ENCODE measurements around the gene VPS4B. TPM values are rescaled to one million over a fixed set of nuclear protein-coding genes. Genes with fewer than 3 reads are reported as not detected.

VPS4B gene
- total and polyA plus RNA-seq, 2 donors: 25.5 to 40.5 TPM

GRCh38 chr18:63395503-63395902 is 26.8 kb downstream of the VPS4B start:
- H3K27ac ChIP-seq (ENCODE audit: low read depth in 1 of 2, low read length in 1 of 2): no peak overlapping the region
- 100% methylated on average over 1 of the region's 1 CpG for WGBS

GRCh38 chr18:63394954-63395353 is 27.3 kb downstream of the VPS4B start:
- DNase-seq (ENCODE audit: low read depth in 6 of 9, low spot score in 9 of 9): no peak
- WGBS: 97% methylated on average over 3 of the region's 3 CpGs
- H3K27me3 ChIP-seq (ENCODE audit: control insufficient read depth in 2 of 2, insufficient read depth in 1 of 2, low read length in 1 of 2): no peaks in the 10 kb centered on the region
- no peaks in the 10 kb centered on the region for H3K4me1 ChIP-seq (ENCODE audit: control insufficient read depth in 2 of 2, insufficient read depth in 2 of 2, low read length in 2 of 2)
- H3K4me3 ChIP-seq (ENCODE audit: low read length in 2 of 2): no peak overlapping the region
- H3K36me3 ChIP-seq (ENCODE audit: control insufficient read depth in 2 of 2, insufficient read depth in 2 of 2, low read length in 1 of 2): peaks cover 21 to 64% of the 10 kb centered on the region in 2 donors
- no peaks in the 10 kb centered on the region for H3K9me3 ChIP-seq (ENCODE audit: control insufficient read depth in 2 of 2, insufficient read depth in 1 of 2, low read length in 1 of 2)
- H3K27ac ChIP-seq (ENCODE audit: low read depth in 1 of 2, low read length in 1 of 2): no peak overlapping the region

More at GRCh38 chr18:63395503-63395902, 26.8 kb downstream of the VPS4B start:
- Histone ChIP-seq H3K27me3 (ENCODE audit: control insufficient read depth in 2 of 2, insufficient read depth in 1 of 2, low read length in 1 of 2) (no peaks in the 10 kb centered on the region), H3K36me3 (ENCODE audit: control insufficient read depth in 2 of 2, insufficient read depth in 2 of 2, low read length in 1 of 2) (peaks cover 18 to 64% of the 10 kb centered on the region in 2 donors), H3K9me3 (ENCODE audit: control insufficient read depth in 2 of 2, insufficient read depth in 1 of 2, low read length in 1 of 2) (no peaks in the 10 kb centered on the region), H3K4me3 (ENCODE audit: low read length in 2 of 2) (no peak overlapping the region), H3K4me1 (ENCODE audit: control insufficient read depth in 2 of 2, insufficient read depth in 2 of 2, low read length in 2 of 2) (no peaks in the 10 kb centered on the region)
- no peak for DNase-seq (ENCODE audit: low read depth in 6 of 9, low spot score in 9 of 9)

DNA sequence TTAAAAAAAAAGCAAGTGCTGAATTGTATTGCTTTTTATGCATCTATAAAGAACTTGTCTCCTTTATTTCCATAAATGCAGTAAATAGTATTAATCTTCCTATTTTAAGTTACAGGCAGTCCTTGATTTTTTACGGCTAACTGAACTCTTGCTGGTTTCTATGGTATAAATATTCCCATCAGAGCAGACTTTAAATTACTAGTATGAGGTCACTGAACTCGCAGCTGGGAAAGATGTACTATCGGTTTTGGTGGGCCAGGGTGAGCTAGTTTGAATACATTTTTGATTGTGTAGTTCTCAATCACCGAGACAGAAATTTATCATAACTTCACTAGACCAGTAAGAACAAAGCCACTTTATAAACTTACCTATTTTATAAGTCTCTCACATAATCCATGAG is 34.4 kb downstream of the VPS4B start:
- Histone ChIP-seq H3K9me3 (ENCODE audit: control insufficient read depth in 2 of 2, insufficient read depth in 1 of 2, low read length in 1 of 2) (no peaks in the 10 kb centered on the region), H3K27me3 (ENCODE audit: control insufficient read depth in 2 of 2, insufficient read depth in 1 of 2, low read length in 1 of 2) (no peaks in the 10 kb centered on the region), H3K36me3 (ENCODE audit: control insufficient read depth in 2 of 2, insufficient read depth in 2 of 2, low read length in 1 of 2) (peaks cover 14 to 38% of the 10 kb centered on the region in 2 donors), H3K4me1 (ENCODE audit: control insufficient read depth in 2 of 2, insufficient read depth in 2 of 2, low read length in 2 of 2) (no peaks in the 10 kb centered on the region), H3K27ac (ENCODE audit: low read depth in 1 of 2, low read length in 1 of 2) (no peak overlapping the region), H3K4me3 (ENCODE audit: low read length in 2 of 2) (no peak overlapping the region)
- 98% methylated on average over 4 of the region's 4 CpGs for WGBS
- no peak for DNase-seq (ENCODE audit: low read depth in 6 of 9, low spot score in 9 of 9)

DNA sequence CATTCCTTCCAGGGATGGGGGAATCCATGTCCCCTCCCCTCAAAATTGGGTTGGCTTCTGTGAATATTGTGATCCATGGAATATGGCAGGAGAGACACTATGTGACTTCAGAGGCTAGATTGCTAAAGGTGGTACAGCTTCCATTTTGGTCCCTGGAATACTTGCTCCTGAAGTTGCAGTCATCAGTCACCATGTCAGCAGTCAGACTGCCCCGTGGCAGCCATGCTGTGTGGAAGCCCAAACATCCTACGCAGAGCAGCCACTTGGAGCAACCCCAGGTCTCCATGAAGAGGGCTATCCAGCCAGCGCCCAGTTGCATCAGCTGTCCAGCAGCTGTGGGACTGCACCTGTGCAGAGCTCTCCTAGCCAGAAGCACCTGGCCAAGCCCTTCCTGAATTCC is 39.4 kb downstream of the VPS4B start:
- Histone ChIP-seq H3K27me3 (ENCODE audit: control insufficient read depth in 2 of 2, insufficient read depth in 1 of 2, low read length in 1 of 2) (no peaks in the 10 kb centered on the region), H3K4me1 (ENCODE audit: control insufficient read depth in 2 of 2, insufficient read depth in 2 of 2, low read length in 2 of 2) (no peaks in the 10 kb centered on the region), H3K27ac (ENCODE audit: low read depth in 1 of 2, low read length in 1 of 2) (no peak overlapping the region), H3K9me3 (ENCODE audit: control insufficient read depth in 2 of 2, insufficient read depth in 1 of 2, low read length in 1 of 2) (no peaks in the 10 kb centered on the region), H3K4me3 (ENCODE audit: low read length in 2 of 2) (no peak overlapping the region), H3K36me3 (ENCODE audit: control insufficient read depth in 2 of 2, insufficient read depth in 2 of 2, low read length in 1 of 2) (peaks cover 8 to 17% of the 10 kb centered on the region in 2 donors)
- no peak for DNase-seq (ENCODE audit: low read depth in 6 of 9, low spot score in 9 of 9)
- WGBS: 66% methylated on average over 3 of the region's 3 CpGs

DNA sequence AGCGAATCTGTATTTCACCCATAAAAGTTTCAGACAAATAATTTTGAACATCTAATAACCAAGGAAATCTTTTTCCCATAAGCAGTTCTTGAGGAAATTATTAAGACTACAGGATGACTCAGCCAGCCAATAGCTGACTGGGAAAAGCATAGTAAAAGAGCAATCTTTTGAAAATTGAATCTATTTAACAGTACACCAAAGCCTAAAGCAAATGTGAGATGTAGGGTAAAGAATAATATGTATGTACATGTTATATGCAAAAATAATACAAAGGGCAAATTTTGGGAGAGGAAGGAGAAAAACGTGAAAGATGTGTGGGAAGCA is 42.7 kb downstream of the VPS4B start:
- 92% methylated on average over 2 of the region's 2 CpGs for WGBS
- H3K27me3 ChIP-seq (ENCODE audit: control insufficient read depth in 2 of 2, insufficient read depth in 1 of 2, low read length in 1 of 2): no peaks in the 10 kb centered on the region
- no peak overlapping the region for H3K27ac ChIP-seq (ENCODE audit: low read depth in 1 of 2, low read length in 1 of 2)
- H3K4me3 ChIP-seq (ENCODE audit: low read length in 2 of 2): no peak overlapping the region
- H3K4me1 ChIP-seq (ENCODE audit: control insufficient read depth in 2 of 2, insufficient read depth in 2 of 2, low read length in 2 of 2): no peaks in the 10 kb centered on the region
- H3K9me3 ChIP-seq (ENCODE audit: control insufficient read depth in 2 of 2, insufficient read depth in 1 of 2, low read length in 1 of 2): no peaks in the 10 kb centered on the region
- no peak for DNase-seq (ENCODE audit: low read depth in 6 of 9, low spot score in 9 of 9)
- H3K36me3 ChIP-seq (ENCODE audit: control insufficient read depth in 2 of 2, insufficient read depth in 2 of 2, low read length in 1 of 2): peaks cover 8 to 11% of the 10 kb centered on the region in 2 donors

DNA sequence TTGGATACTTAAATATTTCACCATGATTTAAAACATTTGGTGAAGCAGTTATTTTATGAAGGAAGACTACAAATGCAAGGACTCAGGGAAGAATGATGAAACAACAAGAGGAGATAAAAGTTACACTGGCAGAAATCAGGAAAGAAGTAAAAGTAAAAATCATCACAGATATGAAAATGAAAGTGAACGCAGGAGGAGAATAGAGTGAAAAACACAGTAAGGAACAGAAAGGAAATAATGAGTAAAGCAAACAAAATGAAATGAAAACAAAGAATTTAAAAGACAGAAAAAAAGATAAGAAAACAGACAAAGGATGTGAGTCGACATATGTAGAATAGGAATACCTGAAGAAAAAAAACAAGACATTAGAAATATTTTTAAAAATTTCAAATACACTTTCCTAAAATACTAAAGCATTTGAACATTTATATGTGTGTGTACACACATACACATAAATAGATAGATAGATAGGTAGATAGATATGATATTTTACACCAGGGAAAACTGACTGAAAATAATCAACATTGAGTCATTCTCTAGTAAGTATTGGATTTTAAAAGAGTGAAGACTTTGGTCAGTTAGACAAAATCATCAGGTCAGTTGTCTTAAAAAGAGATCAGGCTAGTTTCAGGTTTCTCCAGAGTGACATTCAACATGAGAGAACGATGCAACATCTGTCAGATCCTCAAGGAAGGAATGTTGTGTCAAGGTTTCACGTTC is 43.2 kb downstream of the VPS4B start:
- DNase-seq (ENCODE audit: low read depth in 6 of 9, low spot score in 9 of 9): no peak
- Histone ChIP-seq H3K9me3 (ENCODE audit: control insufficient read depth in 2 of 2, insufficient read depth in 1 of 2, low read length in 1 of 2) (no peaks in the 10 kb centered on the region), H3K27ac (ENCODE audit: low read depth in 1 of 2, low read length in 1 of 2) (no peak overlapping the region), H3K4me3 (ENCODE audit: low read length in 2 of 2) (no peak overlapping the region), H3K36me3 (ENCODE audit: control insufficient read depth in 2 of 2, insufficient read depth in 2 of 2, low read length in 1 of 2) (peaks cover 8% of the 10 kb centered on the region in 2 donors), H3K4me1 (ENCODE audit: control insufficient read depth in 2 of 2, insufficient read depth in 2 of 2, low read length in 2 of 2) (no peaks in the 10 kb centered on the region), H3K27me3 (ENCODE audit: control insufficient read depth in 2 of 2, insufficient read depth in 1 of 2, low read length in 1 of 2) (no peaks in the 10 kb centered on the region)
- WGBS: 85% methylated on average over 4 of the region's 4 CpGs

DNA sequence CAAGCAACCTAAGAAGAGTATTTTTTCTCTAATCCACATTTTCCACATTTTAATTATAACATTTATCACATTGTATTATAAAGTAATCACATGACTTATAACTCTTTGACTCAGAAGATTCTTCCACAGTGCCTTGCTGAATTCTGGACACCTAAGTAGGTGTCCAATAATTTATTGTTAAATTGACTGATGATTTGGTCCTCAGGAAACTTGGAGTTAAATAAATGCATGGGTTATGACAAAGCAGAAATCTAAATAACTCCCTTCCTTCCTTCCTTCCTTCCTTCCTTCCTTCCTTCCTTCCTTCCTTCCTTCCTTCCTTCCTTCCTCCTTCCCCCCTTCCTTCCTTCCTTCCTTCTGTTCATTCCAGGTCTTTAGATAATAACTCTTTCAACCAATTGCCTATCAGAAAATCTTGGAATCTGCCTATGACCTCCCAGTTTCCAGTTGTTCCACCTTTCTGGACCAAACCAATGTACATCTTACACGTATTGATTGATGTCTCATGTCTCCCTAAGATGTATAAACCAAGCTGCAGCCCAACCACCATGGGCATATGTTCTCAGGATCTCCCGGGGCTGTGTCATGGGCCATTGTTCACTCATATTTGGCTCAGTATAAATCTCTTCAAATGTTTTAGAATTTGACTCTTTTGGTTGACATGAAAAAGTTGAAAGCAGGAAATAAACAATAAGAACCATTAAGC is 44.8 kb downstream of the VPS4B start:
- Histone ChIP-seq H3K27ac (ENCODE audit: low read depth in 1 of 2, low read length in 1 of 2) (no peak overlapping the region), H3K4me3 (ENCODE audit: low read length in 2 of 2) (no peak overlapping the region), H3K36me3 (ENCODE audit: control insufficient read depth in 2 of 2, insufficient read depth in 2 of 2, low read length in 1 of 2) (no peaks in the 10 kb centered on the region), H3K9me3 (ENCODE audit: control insufficient read depth in 2 of 2, insufficient read depth in 1 of 2, low read length in 1 of 2) (no peaks in the 10 kb centered on the region), H3K27me3 (ENCODE audit: control insufficient read depth in 2 of 2, insufficient read depth in 1 of 2, low read length in 1 of 2) (no peaks in the 10 kb centered on the region), H3K4me1 (ENCODE audit: control insufficient read depth in 2 of 2, insufficient read depth in 2 of 2, low read length in 2 of 2) (no peaks in the 10 kb centered on the region)
- no peak for DNase-seq (ENCODE audit: low read depth in 6 of 9, low spot score in 9 of 9)
- WGBS: 92% methylated on average over 2 of the region's 2 CpGs

DNA sequence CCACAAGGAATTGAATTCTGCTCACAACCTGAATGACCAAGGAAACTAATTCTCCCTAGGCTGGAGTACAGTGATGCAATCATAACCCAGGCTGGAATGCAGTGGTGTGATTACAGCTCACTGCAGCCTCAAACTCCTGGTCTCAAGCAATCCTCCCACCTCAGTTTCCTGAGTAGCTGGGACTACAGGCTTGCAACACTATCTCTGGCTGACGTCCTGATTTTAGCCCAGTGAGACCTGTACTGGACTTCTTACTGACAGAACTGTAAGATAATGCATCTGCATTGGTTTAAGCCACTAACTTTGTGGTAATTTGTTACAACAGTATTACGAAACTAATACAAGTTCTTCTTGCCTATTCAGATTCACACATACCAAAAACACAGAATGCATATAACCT is 45.7 kb downstream of the VPS4B start:
- 92% methylated on average over 2 of the region's 2 CpGs for WGBS
- Histone ChIP-seq H3K27me3 (ENCODE audit: control insufficient read depth in 2 of 2, insufficient read depth in 1 of 2, low read length in 1 of 2) (no peaks in the 10 kb centered on the region), H3K9me3 (ENCODE audit: control insufficient read depth in 2 of 2, insufficient read depth in 1 of 2, low read length in 1 of 2) (no peaks in the 10 kb centered on the region), H3K4me1 (ENCODE audit: control insufficient read depth in 2 of 2, insufficient read depth in 2 of 2, low read length in 2 of 2) (no peaks in the 10 kb centered on the region), H3K27ac (ENCODE audit: low read depth in 1 of 2, low read length in 1 of 2) (no peak overlapping the region), H3K36me3 (ENCODE audit: control insufficient read depth in 2 of 2, insufficient read depth in 2 of 2, low read length in 1 of 2) (no peaks in the 10 kb centered on the region), H3K4me3 (ENCODE audit: low read length in 2 of 2) (no peak overlapping the region)
- DNase-seq (ENCODE audit: low read depth in 6 of 9, low spot score in 9 of 9): no peak

DNA sequence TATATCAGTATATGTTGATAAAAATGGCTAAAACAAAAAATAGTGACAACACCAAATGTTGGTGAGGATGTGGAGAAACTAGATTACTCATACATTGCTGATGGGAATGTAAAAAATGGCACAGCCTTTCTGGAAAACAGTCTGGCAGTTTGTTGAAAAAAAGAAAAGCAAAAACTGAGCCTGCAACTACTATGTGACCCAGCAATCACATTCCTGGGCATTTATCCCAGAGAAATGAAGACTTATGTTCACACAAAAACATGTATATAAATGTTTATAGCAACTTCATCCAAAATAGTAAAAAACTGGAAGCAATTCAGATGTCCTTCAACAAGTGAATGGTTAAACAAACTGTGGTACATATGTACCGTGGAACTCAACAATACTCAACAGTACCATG is 47.7 kb downstream of the VPS4B start:
- no peaks in the 10 kb centered on the region for H3K9me3 ChIP-seq (ENCODE audit: control insufficient read depth in 2 of 2, insufficient read depth in 1 of 2, low read length in 1 of 2)
- H3K27me3 ChIP-seq (ENCODE audit: control insufficient read depth in 2 of 2, insufficient read depth in 1 of 2, low read length in 1 of 2): no peaks in the 10 kb centered on the region
- 92% methylated on average over 1 of the region's 1 CpG for WGBS
- no peak for DNase-seq (ENCODE audit: low read depth in 6 of 9, low spot score in 9 of 9)
- no peak overlapping the region for H3K27ac ChIP-seq (ENCODE audit: low read depth in 1 of 2, low read length in 1 of 2)
- H3K4me1 ChIP-seq (ENCODE audit: control insufficient read depth in 2 of 2, insufficient read depth in 2 of 2, low read length in 2 of 2): no peaks in the 10 kb centered on the region
- H3K36me3 ChIP-seq (ENCODE audit: control insufficient read depth in 2 of 2, insufficient read depth in 2 of 2, low read length in 1 of 2): no peaks in the 10 kb centered on the region
- no peak overlapping the region for H3K4me3 ChIP-seq (ENCODE audit: low read length in 2 of 2)

All from thymus (tissue), 11 donors.